TTC549 (cell line): ENCODE measurements around the gene ARID1B.

Source experiments
- FAIRE-seq: peaks from 2 replicates; lab custom pipeline; 2012; peaks lifted over from hg19 to GRCh38; lab: Jason Lieb, UNC

ARID1B gene

DNA sequence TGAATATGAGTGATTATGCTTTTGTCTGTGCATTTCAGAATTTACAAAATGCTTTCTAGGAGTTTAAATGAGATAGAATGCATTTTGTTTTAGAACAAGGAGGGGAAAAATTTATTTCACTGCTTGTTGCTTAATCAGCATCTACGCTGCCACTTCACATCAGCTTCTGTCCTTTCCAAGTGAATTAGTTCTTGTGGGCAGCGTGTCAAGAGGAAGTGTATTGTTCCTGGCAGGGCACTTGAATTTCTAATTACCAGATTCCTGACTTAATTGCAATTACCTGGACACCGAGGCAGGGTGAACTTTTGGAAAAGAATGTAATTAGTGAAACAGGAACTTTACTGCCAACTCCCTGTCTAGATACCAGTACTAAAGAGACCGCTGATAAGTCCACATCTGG is 282.6 kb downstream of the ARID1B start:
- FAIRE-seq: no peak

DNA sequence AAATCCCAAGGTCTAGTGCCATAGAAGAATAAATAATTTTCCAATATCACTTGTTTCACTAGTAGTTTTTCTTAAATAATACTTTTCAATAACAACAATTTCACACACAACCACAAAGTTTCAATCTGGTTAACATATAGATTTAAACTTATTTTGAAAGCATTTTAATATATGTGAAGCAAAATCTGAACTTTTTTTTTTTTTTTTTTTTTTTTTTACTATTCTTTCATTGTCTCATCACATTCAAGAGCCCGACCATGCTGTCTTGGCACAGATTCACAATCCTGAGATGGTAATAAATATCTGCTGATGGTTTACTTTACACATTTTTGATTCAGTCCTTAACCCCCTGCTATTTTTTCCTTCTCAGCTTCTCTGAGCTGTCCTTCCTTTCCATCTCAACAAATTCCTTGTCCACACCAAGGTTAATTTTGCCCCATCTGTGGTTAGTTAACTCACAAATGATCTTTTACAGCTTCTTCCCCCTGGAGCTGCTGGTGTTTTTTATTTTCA is 283.3 kb downstream of the ARID1B start:
- FAIRE-seq: no peak

DNA sequence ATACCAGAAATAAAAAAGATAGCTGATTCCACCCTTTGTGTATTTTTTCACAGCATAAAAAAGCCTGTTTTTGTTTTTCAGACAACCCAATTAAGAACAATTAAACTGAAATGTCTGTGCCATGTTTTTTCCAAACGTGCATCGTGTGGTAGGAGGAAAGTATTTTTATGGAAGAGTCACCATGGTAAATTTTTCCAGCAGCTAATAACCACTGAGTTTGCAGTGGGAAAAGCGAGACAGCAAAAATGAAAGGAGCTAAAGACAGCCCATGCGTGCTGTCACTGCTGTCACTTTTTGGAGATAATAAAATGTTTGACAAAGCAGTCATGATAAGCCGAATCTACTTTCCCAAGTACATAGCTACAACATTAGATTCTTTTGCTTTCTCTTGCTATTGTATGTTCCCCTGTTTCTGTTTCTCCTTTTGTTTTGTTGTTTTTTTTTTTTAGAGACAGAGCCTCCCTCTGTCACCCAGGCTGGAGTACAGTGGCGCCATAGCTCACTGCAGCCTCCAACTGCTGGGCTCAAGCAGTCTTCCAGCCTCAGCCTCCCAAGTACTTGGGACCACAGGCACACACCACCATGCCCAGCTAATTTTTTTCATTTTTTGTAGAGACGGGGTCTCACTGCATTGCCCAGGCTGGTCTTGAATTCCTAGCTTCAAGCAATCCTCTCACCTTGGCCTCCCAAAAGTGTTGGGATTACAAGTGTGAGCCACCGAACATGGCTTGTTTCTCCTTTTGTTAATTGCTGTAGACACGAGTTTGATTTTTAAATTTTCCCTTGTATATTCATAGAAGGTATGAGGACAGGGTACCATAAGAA is 284.8 kb downstream of the ARID1B start:
- no peak for FAIRE-seq

DNA sequence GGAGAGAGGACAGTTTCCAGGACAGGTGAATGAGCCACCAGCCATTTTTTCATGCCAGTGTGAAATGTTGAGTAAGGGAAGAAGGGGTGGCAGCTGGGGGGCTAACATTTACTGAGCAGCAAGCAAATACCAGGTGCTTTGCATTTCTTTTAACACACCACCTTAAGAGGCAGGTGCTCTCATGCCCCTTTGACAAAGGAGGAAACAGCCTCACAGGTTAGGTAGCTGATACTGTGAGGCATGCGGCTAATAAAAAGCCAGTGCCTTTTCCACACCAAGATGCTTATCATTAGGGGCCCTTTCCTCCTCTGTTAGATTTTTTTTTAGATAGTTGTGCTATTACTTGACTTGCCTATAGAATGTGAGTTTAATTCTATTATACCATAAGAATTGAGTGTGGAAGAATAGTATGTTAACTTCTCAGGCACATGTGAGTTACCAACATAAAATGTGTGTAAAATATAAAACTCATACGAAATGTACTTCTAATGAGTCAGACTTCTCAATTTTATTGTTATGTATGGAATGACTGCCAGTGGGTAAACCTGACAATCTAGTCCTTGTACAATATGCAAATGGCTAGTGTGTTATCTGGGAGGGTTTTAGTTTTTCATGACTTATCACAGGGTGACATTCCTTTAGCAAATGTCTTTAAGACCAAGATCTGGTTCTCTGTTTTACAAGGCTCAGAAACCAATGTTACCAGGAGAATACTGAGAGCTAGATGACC is 286.2 kb downstream of the ARID1B start:
- no peak for FAIRE-seq

DNA sequence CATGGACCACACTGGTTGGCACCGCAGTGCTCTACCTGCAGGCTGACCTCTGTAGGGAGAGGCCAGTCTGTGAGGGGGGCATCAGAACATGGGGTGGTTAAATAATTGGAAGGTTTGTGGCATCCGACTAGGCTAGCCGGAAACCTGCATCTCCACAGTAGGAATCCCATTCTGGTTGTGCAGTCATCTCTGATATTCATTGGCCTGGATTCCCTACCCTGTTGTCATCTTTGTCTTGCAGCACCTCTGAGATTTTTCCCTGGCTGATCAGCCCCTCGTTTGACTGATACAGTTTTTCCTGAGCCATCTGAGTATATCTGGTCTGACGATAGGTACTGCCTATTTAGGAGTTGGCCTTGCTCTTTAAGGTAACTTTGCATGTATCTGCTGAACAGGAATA is 286.7 kb downstream of the ARID1B start:
- no peak for FAIRE-seq

DNA sequence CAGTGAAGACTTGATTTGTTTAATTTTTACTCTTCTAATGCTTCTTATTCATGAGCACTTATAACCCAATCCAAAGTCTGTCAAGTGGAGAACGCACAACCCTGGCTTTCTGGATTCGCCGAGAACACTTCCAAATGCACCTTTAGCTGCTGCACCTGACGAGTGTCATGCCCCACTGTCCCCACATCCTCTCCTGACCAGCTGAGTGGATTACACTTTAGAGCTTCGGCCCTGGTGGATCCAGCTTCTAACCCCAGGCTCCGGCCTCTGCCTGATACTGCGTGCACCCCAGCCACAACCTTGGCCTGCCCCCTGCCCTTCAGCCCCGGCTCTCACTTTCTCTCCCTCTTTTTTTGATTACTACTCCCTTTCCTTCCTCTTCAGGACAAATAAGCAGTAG is 287.3 kb downstream of the ARID1B start:
- no peak for FAIRE-seq

DNA sequence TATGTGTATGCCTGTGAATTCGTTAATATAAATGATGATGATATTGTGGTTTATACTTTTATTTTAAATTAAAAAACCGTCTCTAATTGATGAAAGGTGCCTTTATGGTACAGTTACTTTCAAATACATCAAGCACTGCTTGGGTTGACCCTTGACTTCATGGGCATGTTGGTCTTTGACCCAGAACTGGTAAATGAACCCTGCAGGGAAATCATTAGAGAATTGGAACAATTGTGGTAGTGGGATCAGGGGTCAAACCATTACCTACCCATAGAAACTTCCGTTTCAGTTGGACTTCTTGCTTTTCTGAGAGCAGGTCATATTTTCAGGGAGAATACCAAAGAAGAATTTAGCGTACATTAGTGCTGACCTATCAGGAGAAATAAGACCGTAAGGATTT is 288.2 kb downstream of the ARID1B start:
- FAIRE-seq: no peak

DNA sequence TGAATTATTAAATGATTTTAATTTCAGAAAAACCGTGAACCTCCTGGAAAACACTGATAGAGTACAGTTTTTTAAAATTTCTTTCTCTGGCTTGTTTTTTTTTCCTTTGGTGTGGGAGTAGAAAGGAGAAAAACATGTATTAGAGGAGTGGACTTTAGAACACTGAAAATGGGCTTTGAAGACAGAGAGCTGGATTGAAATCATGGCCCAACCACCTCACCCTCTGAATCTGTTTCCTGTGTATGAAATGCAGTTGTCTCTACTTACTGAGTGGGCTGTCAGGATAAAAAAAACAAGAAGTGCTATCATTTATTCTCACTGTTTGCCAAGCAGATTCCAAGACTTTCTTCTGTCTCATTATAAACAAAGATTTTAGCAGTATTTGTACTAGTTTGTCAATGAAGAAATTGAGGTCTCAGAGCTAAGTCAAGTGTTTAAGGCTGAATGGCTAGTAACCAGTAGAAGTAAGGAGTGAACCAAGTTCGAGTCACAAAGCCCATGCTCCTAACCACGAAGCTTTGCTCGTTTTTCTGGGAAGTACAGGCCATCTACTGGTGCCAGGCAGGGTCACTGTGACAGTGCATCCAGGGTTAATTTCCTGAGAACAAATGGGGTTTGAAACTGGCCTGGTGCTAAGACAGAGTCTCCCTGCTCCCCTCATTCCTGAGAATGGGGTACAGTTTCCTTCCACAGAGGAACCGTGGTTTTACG is 289.8 kb downstream of the ARID1B start:
- no peak for FAIRE-seq

DNA sequence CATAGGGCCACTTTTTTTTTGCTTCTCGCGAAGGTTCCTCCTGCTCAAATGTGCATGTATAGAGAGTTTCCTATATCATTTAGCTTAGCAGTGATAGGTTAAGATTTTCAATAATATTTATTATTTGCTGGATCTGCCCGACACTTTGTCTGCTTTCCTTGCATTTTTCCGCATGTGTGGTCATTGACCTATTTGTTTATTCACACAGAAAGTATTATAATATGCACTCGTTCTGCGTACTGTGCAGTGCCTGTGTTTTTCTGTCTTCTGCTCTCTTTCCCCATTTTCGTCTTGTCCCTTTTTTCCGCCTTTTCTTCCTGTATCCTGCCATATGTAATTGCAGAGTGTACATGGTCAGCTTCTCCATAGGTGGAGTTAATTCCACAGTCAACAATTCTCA is 290.3 kb downstream of the ARID1B start:
- FAIRE-seq: no peak

DNA sequence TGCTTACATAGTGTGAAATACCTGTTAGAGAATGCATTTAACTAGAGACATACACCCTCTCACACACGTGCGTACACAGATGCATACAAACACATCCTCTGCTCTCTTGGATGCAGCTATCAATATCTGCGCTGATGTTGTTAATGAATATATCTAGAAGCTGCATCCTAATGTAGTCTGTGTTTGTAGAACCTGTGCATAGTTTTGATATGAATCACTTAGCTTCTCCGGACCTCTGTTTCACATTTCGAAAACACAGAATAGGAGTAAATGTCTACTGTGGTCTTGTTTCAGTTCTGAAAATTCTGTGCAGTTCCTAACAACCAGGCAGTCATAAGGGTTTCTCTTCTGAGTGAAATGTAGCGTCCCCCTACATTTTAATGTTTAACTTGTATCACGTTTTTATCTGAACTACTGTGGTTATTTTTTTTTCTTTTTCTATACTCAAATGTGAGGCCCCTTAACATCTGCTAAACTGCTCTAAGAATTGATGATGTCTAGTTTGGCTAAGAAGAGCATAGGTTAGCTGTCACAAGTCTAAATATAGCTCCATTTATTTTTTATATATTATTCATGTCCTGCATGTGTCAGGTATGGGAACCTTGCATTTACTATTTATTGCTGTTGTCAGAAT is 291.6 kb downstream of the ARID1B start:
- FAIRE-seq: no peak

DNA sequence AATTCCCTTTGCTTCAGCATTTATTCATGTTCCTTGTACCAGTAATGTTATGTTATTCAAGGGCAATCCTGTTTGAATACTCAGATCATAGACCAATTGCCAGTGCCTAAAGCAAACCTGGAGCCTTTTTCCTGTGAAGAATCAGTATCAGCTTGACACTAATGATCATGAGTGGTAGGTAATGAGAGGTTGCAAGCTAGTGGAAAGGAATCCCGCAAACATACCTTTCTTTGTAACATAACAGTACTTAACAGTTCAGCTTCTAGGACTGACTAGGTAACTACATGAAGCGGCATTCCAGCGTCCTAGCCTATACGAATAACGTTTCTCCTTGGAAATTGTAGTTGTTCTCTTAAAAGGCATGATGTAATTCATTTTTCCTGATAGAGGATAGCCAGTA is 292.4 kb downstream of the ARID1B start:
- FAIRE-seq: no peak

DNA sequence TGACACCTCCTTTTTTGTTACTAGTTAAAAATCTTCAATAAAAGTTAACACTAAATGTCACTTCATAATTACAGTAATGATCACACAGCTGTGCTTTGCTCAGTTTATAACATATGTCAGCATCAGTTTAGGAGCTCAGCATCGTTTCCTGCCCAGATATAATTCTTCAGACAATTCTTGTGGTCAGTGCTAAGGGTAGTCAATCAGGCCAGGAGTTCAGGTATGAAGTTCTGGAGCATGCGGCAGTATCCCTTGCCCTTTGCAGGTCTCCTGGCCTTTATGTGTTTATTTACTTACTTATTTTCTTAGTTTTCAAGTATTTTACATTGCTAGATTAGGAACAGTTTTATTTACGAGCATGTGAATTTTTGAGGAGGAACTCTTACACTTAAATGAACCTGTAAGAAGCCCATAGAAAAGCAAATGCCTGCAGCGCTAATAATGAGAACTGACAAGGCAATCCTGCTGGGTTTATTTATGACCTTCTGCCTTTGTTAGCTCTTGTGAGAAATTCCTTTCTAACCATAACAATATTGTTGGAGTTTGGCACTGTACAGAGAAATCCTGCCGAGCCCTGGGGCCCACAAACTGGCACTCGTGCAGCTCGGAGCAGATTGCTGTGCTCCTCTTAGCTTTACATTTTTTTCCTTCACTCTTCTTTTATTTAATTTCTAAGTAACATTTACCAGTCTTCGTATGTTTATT is 293.4 kb downstream of the ARID1B start:
- no peak for FAIRE-seq

DNA sequence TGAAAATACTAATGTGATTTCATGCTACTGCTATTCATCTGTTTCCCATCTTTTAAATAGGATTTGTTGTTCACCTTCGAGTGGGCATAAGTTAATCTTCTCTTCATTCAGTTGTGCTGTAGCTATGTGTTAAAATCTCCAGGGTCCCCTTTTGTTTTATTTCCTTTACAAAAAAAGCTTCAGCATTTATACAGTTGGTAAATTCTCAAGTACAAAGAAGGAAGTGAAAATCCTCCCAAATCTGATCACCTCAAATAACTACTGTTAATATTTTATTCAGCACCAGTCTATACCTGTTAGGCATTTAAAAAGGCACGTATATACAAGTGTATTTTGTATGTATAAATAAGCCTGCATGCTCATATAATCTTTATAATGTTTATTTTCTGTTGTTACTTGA is 294.9 kb downstream of the ARID1B start:
- FAIRE-seq: no peak

DNA sequence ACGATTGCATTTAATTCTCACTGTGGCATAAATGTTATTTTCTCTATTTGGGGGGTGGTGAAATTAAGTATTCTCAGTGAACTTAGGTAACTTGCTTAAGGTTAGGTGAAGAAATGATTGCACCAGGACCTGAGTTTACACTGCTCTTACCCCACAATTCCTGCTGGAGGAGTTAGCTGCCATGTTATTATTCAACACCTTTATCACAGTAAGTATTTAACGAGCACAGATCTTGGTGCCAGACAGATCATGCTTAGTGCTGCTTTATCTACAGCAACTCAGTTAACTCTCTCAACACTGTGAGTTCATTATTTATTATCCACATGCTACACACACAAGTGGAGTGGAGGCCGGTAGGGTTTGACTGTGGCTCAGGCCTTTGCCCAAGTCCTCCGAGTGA is 296.4 kb downstream of the ARID1B start:
- no peak for FAIRE-seq

DNA sequence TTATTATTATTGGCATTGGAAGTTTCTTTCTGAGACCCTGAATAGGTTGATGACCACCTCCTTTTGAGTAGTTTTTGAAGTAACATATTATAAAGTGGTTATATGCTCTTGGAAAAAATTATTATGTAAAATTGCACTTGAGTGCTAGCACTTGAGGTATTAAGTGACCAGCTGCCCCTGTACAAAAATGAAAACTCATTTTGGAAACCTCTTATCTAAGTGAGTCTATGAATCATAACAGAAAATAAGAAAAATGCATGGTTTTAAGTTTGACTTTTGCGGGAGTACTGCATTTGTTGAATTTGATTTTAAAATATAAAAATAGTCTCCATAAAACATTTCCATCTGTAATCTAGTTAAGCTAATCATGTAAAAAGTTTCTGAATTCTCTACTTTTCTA is 297.8 kb downstream of the ARID1B start:
- FAIRE-seq: no peak

DNA sequence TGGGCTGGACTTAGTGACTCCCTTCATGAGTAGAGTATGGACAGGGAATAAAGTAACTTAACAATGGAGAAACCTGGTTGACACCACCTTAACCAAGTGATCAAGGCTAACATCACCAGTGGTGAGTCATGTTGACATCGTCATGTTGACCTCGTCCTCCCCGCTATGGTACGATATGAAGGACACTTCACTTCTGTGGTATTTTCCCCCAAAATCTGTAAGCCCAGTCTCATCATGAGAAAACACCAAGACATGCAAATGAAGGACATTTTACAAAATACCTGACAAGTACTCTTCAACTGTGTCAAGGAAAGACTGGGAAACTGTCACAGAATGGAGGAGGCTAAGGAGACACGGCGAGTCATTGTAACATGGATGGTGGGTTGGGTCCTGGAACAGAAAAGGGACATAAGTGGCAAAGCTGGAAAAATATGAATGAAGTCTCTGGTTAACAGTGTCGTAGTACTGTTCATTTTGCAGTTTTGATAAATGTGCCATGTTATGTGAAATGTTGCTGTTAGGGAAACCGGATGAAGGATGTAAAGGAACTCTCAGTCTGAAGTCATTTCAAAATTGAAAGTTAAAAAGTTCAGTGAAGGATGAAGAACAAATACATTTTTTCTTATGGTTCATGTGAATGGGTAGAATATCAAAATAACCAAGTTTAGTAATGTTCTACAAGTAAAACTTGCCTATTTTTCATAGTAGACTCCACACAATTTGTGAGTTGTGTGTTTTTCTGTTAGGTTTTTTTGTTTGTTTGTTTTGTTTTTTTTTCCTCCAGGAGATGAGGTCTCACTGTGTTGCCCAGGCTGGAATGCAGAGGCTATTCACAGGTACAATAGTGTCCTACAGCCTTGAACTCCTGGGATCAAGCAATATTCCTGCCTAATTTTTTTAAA is 298.6 kb downstream of the ARID1B start:
- no peak for FAIRE-seq

DNA sequence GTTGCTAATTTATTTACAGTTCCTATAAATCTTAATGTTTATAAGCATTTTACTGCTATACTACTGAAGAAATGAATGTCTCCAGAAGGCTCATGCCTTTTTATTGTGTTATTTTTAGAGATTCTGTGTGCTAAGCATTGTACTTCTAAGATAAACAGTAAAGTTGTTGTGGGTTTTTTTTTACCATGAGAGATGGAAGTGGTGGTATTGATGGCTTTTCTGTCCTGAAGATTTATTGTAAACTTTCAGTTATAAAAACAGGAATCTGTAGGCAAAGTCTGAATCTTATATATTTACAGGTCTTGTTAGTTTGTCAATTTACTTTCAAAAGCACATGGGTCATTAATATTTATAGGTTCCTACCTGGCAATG is 299.3 kb downstream of the ARID1B start:
- no peak for FAIRE-seq

DNA sequence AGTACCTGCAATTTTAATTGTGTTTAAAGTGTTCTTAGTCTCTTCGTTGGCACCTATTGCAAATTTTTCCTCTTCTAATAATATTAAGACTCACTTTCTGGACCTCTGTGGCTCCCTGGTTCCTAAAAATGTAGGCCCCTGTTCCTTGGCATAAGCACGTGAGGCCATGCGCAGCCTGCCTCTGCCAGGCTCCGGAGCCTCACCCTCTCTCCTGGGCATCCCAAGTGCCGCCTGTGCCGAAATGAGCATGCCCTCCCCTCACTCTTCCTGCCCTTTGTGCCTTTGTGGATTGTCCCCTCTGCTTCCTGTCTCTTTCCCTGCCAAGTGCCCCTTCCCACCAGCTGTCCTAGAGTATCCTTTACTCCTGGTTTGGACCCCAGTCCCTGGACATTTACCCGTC is 300.1 kb downstream of the ARID1B start:
- no peak for FAIRE-seq

DNA sequence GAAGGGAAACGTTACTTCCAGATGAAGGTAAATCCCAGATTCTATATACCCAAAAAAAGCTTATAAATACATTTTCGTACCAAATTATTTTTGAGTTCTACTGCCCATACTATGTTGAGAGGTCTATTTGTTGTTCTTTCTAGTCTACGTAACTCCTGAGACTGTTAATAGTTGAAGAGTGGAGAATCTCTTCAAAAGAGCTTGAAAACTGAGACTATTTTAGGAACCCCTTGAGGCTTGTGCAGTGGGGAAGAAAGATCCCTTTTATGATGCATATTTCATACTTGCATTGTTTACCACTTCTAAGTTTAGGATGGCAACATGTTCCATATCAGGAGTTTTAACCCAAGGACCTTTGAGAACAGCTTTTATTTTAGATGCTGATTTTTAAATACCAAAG is 301.1 kb downstream of the ARID1B start:
- no peak for FAIRE-seq

DNA sequence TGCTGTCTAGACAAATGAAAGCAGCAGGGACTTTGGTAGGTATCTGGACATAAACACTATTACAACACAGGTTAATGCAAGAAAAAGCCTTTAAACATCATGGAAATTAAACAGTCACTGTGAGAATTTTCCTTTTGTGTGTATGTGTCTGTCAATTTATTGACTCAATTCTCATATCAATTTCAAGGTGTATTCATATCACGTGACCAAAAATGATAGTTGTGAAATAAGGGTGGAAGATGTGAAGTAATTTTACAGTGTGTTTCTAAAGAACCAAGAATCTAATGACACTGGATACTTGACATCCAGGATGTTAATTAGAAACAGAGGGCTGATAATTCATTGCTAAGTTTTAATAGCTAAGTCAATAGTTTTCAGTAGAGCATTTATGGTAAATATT is 302.1 kb downstream of the ARID1B start:
- no peak for FAIRE-seq

DNA sequence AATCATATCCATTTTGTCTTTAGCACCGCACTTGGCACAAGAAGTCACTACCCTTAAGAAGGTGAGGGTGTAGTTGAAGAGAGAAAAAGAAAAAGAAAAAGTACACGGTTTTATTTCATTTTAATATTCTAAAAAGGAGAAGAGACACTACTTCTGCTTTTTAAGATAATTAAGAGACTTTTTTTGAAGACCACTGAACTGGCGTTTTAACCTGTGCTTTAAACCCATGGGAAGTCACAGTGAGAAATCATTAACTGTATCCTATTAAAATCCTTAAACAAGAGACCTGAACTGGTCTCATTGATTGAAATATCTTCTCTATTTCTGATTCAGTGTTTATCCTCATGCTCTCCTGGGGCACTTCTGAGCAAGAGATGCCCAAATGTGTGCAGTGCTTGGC is 302.6 kb downstream of the ARID1B start:
- no peak for FAIRE-seq
